ENCODE measurements around the gene FAM3D.
A peak's percentile ranks its signal among the peaks of the same experiment; 100 is the strongest.

FAM3D gene

GRCh38 chr3:58633157-58633865 is 33.3 kb downstream of the FAM3D start:
- TF ChIP-seq CTCF (conservative IDR thresholded peaks at IDR 0.05; ENCODE audit: low read depth, low read length), result no peak
- no peaks in the 10 kb centered on the region for H4K20me1 ChIP-seq (ENCODE audit: insufficient read depth)
- no peaks in the 10 kb centered on the region for H3K79me2 ChIP-seq (ENCODE audit: insufficient read depth, low read depth)
- H3K27ac ChIP-seq, result no peak overlapping the region
- H2AFZ ChIP-seq (ENCODE audit: low read depth), result no peak overlapping the region
- H3K4me3 ChIP-seq (IDR thresholded peaks at IDR 0.05; ENCODE audit: insufficient read depth, low read depth, low read length), result no peak overlapping the region
- no peaks in the 10 kb centered on the region for H3K36me3 ChIP-seq (ENCODE audit: insufficient read depth)
- H3K27me3 ChIP-seq (ENCODE audit: insufficient read depth, low read depth), result no peaks in the 10 kb centered on the region
- H3K4me2 ChIP-seq, result no peak overlapping the region
- H3K4me1 ChIP-seq (ENCODE audit: low read depth, poor library complexity, severe bottlenecking), result peaks cover 4% of the 10 kb centered on the region
- no peak overlapping the region for H3K9ac ChIP-seq

- no peak for TF ChIP-seq CTCF (conservative IDR thresholded peaks at IDR 0.05; ENCODE audit: low read depth, low read length)
- H4K20me1 ChIP-seq (ENCODE audit: insufficient read depth), result no peaks in the 10 kb centered on the region
- H3K27ac ChIP-seq, result no peak overlapping the region
- no peaks in the 10 kb centered on the region for H3K36me3 ChIP-seq (ENCODE audit: insufficient read depth)
- H3K79me2 ChIP-seq (ENCODE audit: insufficient read depth, low read depth), result no peaks in the 10 kb centered on the region
- H3K9ac ChIP-seq, result no peak overlapping the region
- H3K4me3 ChIP-seq (IDR thresholded peaks at IDR 0.05; ENCODE audit: insufficient read depth, low read depth, low read length), result no peak overlapping the region
- H3K27me3 ChIP-seq (ENCODE audit: insufficient read depth, low read depth), result no peaks in the 10 kb centered on the region
- no peak overlapping the region for H3K4me2 ChIP-seq
- H3K4me1 ChIP-seq (ENCODE audit: low read depth, poor library complexity, severe bottlenecking), result peaks cover 4% of the 10 kb centered on the region
- no peak overlapping the region for H2AFZ ChIP-seq (ENCODE audit: low read depth)
Measured at GRCh38 chr3:58631742-58632141, 34.8 kb downstream of the FAM3D start.

- TF ChIP-seq CTCF (conservative IDR thresholded peaks at IDR 0.05; ENCODE audit: low read depth, low read length), result no peak
- H3K27ac ChIP-seq, result no peak overlapping the region
- peaks cover 4% of the 10 kb centered on the region for H3K4me1 ChIP-seq (ENCODE audit: low read depth, poor library complexity, severe bottlenecking)
- H3K36me3 ChIP-seq (ENCODE audit: insufficient read depth), result no peaks in the 10 kb centered on the region
- H2AFZ ChIP-seq (ENCODE audit: low read depth), result no peak overlapping the region
- H3K27me3 ChIP-seq (ENCODE audit: insufficient read depth, low read depth), result no peaks in the 10 kb centered on the region
- H3K79me2 ChIP-seq (ENCODE audit: insufficient read depth, low read depth), result no peaks in the 10 kb centered on the region
- no peak overlapping the region for H3K9ac ChIP-seq
- H3K4me2 ChIP-seq, result no peak overlapping the region
- no peaks in the 10 kb centered on the region for H4K20me1 ChIP-seq (ENCODE audit: insufficient read depth)
- H3K4me3 ChIP-seq (IDR thresholded peaks at IDR 0.05; ENCODE audit: insufficient read depth, low read depth, low read length), result no peak overlapping the region
Measured at GRCh38 chr3:58630710-58631092, 35.9 kb downstream of the FAM3D start.

GRCh38 chr3:58630076-58630709 is 36.4 kb downstream of the FAM3D start:
- Histone ChIP-seq H3K27ac (no peak overlapping the region), H3K4me1 (ENCODE audit: low read depth, poor library complexity, severe bottlenecking) (peaks cover 4% of the 10 kb centered on the region), H3K4me2 (no peak overlapping the region), H4K20me1 (ENCODE audit: insufficient read depth) (no peaks in the 10 kb centered on the region), H2AFZ (ENCODE audit: low read depth) (no peak overlapping the region), H3K36me3 (ENCODE audit: insufficient read depth) (no peaks in the 10 kb centered on the region), H3K4me3 (IDR thresholded peaks at IDR 0.05; ENCODE audit: insufficient read depth, low read depth, low read length) (no peak overlapping the region), H3K79me2 (ENCODE audit: insufficient read depth, low read depth) (no peaks in the 10 kb centered on the region), H3K27me3 (ENCODE audit: insufficient read depth, low read depth) (no peaks in the 10 kb centered on the region), H3K9ac (no peak overlapping the region)
- TF ChIP-seq CTCF (conservative IDR thresholded peaks at IDR 0.05; ENCODE audit: low read depth, low read length), result peak; percentile 85
